Inflammatory macrophage treated with lipopolysaccharide for 1 hour (primary cell): ENCODE data around the gene ROBO2.

ENCODE experiments used
- DNase-seq, 2 donors: peaks; one replicate each; pipeline ENCODE4 v3.0.0-alpha.2; 2020 to 2022

Gene ROBO2

GRCh38 chr3:77271306-77271705 is 231.4 kb downstream of the ROBO2 start:
- no peak for DNase-seq

GRCh38 chr3:77271711-77272110 is 231.8 kb downstream of the ROBO2 start:
- no peak for DNase-seq

DNA sequence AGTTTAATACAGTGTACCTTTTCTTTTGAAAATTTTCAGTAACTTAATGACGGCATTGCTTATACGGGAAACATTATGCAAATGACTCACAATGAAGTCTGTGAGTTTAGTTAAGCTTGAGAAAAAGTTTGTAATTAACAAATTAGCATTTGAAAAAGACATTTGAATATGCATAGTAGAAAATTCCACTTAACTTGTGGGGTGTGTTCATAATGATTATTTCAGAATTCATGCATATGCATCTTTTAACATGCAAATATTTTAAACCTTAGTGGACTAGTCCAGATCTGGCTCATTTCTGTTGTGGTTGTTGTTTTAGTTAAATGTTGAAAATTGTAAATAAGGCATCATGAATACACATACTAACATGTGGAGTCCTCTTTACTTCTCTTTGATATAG is 239.4 kb downstream of the ROBO2 start:
- DNase-seq = no peak

GRCh38 chr3:77281721-77282120 is 241.8 kb downstream of the ROBO2 start:
- no peak for DNase-seq

- no peak for DNase-seq
Measured at GRCh38 chr3:77283108-77283507, 243.2 kb downstream of the ROBO2 start.

GRCh38 chr3:77288348-77288747 is 248.4 kb downstream of the ROBO2 start:
- DNase-seq = no peak

DNA sequence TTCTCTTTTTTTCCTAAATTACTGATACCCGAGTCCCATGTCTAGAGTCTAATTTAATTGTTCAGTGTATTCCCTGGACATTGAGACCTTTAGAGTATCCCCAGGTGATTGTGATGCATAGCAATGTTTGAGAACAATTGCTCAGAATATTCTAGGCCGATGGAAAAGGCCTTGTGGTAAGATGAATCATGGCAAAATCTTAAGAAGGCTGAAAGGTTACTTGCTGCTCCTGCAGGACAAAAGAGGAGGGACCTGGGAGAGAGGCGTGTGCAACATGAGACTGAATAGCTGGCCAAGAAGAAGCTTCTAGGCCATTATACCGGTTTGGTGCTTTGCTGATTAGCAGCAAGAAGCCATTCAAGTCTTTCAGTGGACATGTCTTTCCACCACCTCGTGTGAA is 256.6 kb downstream of the ROBO2 start:
- no peak for DNase-seq

- DNase-seq = peak in 1 of 2 donors; percentile 5
Measured at GRCh38 chr3:77298417-77298816, 258.5 kb downstream of the ROBO2 start.

DNA sequence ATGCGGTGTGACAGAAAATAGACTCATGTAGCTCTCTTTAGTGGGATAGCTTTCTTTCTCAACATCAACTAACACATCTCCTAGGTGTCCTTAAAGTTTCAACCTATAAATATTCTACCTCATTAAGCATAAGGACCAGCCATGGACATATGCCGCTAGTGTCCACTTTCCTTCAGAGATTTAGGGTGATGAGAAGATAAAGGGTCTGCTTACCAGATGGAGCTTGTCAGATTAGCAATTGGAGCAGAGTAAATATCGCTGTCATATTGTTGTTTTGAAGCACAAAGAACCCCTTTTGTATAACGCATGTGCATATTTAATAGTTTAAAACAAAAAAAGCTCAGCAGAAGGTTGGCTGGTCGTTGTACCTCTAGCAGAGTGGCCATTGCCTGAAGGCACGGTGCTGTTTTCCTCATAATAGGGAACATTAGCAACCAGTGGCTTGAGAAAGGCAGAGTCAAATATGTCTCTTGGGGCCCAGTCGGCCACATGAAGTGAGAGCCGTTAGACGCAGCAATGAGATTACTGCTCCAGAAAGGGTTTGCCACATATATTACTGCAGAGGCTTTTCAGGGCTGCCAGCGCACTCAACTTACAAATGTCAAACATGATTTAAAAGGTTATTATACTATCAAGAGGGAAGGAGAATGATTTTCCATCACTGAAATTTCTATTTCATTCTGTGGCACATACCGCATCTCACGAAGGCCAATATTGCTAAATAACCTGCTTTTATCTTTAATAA is 264.2 kb downstream of the ROBO2 start:
- no peak for DNase-seq

DNA sequence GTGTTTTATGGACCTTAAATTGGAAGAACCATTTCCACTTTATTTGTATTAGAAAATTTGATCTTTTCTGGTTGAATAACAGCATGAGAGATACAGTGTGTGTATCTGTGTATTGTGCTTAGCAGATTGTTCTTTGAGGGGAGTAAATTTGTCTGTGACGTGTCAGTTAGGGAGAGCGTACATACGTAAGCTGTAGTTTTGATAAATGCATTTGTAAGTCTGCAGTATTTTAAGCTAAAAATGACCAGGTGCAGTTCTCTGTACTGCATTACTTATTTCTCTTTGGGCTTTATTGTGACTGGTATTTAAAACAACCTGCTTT is 264.8 kb downstream of the ROBO2 start:
- DNase-seq = no peak

GRCh38 chr3:77309460-77309859 is 269.6 kb downstream of the ROBO2 start:
- no peak for DNase-seq

DNA sequence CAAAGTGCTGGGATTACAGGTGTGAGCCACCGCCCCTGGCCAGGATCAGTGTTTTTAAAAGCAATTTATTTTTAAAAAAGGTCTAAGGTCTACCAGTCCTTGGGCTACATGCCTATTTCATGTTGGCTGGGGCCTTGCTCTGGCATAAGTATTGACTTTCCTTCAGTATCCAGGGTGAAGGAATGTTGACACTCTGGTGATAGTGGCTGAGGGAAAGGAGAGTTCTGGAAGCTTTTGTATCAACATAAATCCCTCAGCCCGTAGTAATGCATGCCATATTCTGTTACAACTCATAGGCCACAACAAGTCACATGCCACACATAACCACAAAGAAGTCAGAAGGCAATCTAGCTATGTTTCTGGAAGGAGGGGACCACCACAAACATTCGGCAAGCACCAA is 273.9 kb downstream of the ROBO2 start:
- no peak for DNase-seq

GRCh38 chr3:77319711-77320110 is 279.8 kb downstream of the ROBO2 start:
- no peak for DNase-seq

DNA sequence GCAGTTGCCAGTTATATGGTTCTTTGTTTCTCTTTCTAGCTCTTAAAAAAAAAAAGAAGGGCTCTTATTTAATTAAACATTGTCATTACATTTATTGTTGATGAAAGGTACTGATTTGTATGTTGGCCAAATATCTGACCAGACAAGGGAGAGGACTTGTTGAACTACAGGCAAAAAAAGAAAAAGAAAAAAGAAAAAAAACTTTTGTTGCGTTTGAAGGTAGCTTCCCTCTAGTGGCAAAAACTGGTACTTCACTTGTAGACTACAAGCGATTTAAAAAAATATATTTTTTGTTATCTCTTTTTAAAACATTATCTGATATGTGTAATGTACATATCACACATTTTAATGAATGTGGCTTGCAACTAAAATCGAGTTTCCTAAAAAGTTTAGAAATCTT is 280.6 kb downstream of the ROBO2 start:
- DNase-seq = peak; percentile 3 to 57

- no peak for DNase-seq
Measured at GRCh38 chr3:77321646-77322045, 281.7 kb downstream of the ROBO2 start.

DNA sequence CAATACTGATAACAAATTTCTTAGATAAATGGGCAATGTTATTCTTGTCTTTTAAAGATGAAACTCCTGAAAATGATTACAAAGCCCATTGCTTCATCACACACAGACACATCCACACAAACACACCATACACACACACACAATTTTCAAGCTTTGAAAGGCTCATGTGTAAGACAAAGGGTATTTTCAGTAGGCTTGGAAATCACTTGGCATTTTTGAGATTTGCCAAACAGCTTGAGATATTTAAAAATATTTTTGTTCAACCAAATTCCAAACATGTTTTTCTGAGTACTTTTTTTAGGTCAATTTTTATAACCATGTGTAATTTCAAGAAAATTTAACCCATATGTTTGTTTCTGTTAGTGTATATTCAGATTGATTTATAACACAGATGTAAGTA is 283.7 kb downstream of the ROBO2 start:
- no peak for DNase-seq

DNA sequence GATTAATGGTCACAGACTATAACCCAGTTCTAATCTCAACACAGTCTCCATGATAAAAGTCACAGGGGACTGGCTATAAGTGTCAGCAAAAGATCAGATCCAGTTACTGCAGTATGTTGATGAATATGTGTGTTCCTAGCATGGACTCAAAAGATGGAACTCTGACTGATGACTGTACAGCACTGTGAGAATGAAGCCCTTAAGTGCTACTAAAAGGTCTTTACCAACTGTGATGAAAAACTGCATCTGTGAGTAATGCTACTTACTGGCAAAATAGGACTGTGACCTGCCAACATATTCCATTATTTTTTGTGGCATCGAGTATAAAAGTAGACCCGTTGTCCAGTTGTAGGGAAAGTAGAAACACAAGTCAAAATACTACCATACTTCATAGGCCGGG is 284.2 kb downstream of the ROBO2 start:
- no peak for DNase-seq

DNA sequence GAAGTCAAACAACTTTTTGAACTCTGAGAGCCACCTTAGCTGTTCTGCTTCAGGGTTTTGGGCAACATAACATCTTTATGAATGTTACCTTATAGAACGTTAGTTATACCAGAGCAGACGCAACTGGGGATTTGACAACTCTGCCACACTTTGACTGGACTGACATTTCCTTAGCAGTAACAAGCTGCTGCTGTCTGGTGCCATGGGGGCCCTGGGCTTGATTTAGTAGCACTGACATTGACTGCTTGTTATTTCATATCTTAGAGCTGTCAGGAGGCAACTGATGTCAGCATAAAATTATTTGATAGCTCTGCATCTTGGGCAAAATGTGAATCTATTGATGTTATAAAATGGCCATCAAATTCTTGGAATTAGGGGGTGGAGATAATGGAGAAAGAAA is 285.4 kb downstream of the ROBO2 start:
- DNase-seq = no peak

DNA sequence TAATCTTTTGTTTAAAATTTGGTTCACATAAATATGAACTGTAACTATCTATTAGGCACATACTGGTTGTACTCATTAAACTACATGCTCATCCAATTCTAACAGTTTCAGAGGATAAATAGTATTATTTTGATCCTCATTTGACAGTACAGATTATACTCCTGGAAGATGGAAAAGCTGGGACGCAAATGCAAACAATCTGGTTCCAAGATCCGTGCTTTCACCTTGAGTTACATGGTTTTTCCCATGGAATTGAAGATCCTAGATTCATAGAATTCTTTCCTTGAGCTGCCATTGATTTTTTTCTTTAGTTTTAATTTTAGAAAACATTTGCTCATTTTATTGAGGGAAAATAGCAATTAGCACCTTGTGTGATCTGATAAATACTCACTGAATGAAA is 285.8 kb downstream of the ROBO2 start:
- DNase-seq = no peak

DNA sequence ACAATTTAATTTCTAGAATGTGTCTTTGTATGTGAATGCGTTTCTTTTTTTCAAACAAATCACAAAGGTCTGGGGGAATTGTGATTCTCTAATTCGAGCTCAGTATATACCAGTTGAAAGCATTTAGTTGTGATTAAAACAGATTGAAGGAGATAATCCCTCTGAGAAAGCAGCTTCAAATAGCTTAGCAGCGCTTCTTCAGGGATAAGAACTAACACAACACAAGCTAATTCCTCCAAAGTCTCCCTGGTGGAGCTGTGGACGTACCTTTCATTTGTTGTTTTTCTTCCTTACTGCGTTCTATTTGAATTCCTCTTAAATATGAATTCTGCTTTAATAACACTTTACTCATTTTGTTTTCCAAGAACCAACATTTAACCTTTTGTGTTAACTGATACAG is 286.7 kb downstream of the ROBO2 start:
- no peak for DNase-seq

DNA sequence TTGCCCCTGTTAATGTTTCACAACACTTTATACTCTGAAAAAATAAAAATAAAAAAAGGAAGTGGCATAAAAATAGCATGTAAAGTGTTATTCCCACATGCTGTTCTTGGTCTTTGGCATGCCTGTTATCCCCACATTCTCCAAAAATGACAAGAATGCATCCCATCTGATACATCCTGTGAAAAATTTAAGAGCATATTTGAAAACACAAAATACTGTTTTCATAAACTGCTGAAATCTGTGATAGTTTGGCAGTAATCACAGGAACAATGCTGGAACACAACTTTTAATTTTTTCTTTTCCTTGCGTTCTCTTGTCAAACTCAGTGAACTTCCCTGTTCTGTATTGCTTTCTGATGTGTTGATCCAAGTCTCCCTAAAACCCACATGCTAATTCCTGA is 288.8 kb downstream of the ROBO2 start:
- DNase-seq = no peak

DNA sequence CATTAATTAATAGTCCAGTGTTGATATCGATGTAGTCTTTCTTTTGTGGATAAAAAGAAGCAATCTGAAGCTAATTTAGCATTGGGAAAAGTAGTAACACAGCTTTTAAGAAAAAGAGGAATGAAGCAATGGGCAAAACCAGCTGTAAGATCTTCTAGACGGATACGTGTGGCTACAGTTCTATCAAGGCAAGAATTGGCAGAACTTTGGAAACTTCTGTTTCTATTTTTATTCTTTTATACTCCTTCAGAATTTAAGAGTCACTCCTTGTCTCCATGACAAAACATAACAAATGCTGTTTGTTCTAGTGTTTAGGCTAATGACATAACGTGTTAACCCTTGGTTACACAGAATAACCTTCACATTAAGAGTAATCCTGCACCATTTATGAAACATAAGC is 289.2 kb downstream of the ROBO2 start:
- DNase-seq = no peak

GRCh38 chr3:77338195-77338594 is 298.3 kb downstream of the ROBO2 start:
- no peak for DNase-seq

DNA sequence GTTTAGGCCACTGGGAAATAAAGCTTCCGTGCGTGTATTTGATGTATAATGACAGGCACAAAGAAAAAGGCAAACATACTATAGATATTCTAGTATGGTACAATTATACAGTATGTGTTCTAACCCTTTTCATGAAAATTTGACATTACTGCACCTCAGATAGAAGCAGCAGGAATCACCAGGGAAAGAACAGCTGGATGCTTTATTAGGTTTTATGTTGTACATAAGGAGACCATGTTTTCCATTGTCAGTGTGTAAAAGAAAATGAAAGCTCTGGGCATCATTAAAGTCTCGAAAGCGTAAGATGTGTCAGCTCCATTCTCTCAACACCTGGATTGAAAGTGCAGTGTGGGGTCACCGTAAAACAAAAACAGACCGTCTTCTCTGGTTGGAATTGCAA is 302.1 kb downstream of the ROBO2 start:
- DNase-seq = no peak

DNA sequence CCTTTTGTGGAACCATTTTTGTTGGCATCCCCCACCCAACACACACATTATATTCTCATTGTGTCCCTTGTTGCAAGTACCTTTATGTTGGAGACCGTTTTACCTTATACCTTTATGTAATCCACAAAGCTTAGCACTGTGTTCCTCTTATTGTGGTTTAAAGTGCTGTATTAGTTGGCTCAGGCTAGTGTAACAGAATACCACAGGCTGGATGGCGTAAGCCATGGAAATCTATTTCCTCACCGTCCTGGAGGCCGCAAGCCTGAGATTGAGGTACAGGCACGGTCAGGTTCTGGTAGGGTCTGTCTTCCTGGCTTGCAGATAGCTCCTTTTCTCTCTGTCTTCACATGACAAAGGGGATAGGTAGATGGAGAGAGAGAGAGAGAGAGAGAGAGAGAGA is 302.8 kb downstream of the ROBO2 start:
- DNase-seq = no peak

- no peak for DNase-seq
Measured at GRCh38 chr3:77345009-77345408, 305.1 kb downstream of the ROBO2 start.
